GM12878 (cell line): ENCODE measurements around the gene SHROOM4.

Experiments used
- BACH1 ChIP-seq: fragments of 450-650 bp; IDR thresholded peaks from 2 replicates; pipeline ENCODE4 v1.6.1; 2017; ENCODE audit warnings: mild to moderate bottlenecking, borderline replicate concordance
- CHD4 ChIP-seq: fragments of 200-600 bp; sonication (generic); IDR thresholded peaks from 2 replicates; pipeline ENCODE4 v1.6.1; 2016; ENCODE audit warnings: mild to moderate bottlenecking
- CTCF ChIP-seq, 3 experiments: IDR thresholded peaks in 2 of 3; conservative IDR thresholded peaks in 1 of 3; 2 replicates each; pipeline ENCODE4 v1.5.1; 2011; ENCODE audit warnings: low read depth in 3 of 3, low read length in 3 of 3, mild to moderate bottlenecking in 3 of 3, control low read depth in 2 of 3, moderate library complexity in 2 of 3, inconsistent platforms in 1 of 3, mixed read lengths in 1 of 3; ENCODE audit not compliant: control insufficient read depth in 2 of 3, insufficient read depth in 1 of 3; ENCODE audit errors: extremely low read depth in 1 of 3
- EZH2 ChIP-seq: IDR thresholded peaks from 2 replicates; pipeline ENCODE4 v1.6.1; 2012; ENCODE audit warnings: low read depth, mild to moderate bottlenecking, control low read depth, inconsistent platforms, low read length, borderline replicate concordance; ENCODE audit not compliant: control insufficient read depth
- MAX ChIP-seq: IDR thresholded peaks from 2 replicates; pipeline ENCODE4 v1.6.1; 2012; ENCODE audit warnings: low read depth, low read length, improper control_type of control experiment
- MLLT1 ChIP-seq: fragments of 450-650 bp; IDR thresholded peaks from 2 replicates; pipeline ENCODE4 v1.6.1; 2016; ENCODE audit warnings: mild to moderate bottlenecking
- POLR2AphosphoS5 ChIP-seq: IDR thresholded peaks from 2 replicates; pipeline ENCODE4 v1.6.1; 2011; ENCODE audit warnings: mild to moderate bottlenecking, low read length, inconsistent platforms
- RAD51 ChIP-seq: fragments of 450-650 bp; IDR thresholded peaks from 2 replicates; pipeline ENCODE4 v1.6.1; 2016; ENCODE audit warnings: moderate library complexity, mild to moderate bottlenecking, inconsistent platforms
- RBBP5 ChIP-seq: fragments of 200-600 bp; sonication (generic); conservative IDR thresholded peaks from 2 replicates; pipeline ENCODE4 v1.6.1; 2016
- SIN3A ChIP-seq: IDR thresholded peaks from 2 replicates; pipeline ENCODE4 v1.6.1; 2012; ENCODE audit warnings: low read depth, low read length, improper control_type of control experiment
- SREBF1 ChIP-seq: IDR thresholded peaks from 2 replicates; pipeline ENCODE4 v1.6.1; 2012; ENCODE audit warnings: mild to moderate bottlenecking, low read length
- SRF ChIP-seq, 2 experiments: IDR thresholded peaks; 2 replicates each; pipeline ENCODE4 v1.6.1; 2011; ENCODE audit warnings: low read depth in 2 of 2, low read length in 2 of 2, mild to moderate bottlenecking in 1 of 2, moderate library complexity in 1 of 2
- TCF7 ChIP-seq: IDR thresholded peaks from 2 replicates; pipeline ENCODE4 v1.6.1; 2014; ENCODE audit warnings: antibody characterized with exemption, borderline replicate concordance

- TF ChIP-seq EZH2 (no peak), POLR2AphosphoS5 (no peak), CTCF (IDR thresholded peaks at IDR 0.05 in 2 of 3, conservative IDR thresholded peaks at IDR 0.05 in 1 of 3; ENCODE audit: control insufficient read depth in 2 of 3, extremely low read depth in 1 of 3, insufficient read depth in 1 of 3, low read depth in 3 of 3, low read length in 3 of 3) (no peak), TCF7 (no peak), SREBF1 (no peak), RAD51 (no peak), SIN3A (no peak), SRF (IDR thresholded peaks at IDR 0.05; ENCODE audit: low read depth in 2 of 2, low read length in 2 of 2) (no peak), MAX (no peak), MLLT1 (no peak), BACH1 (no peak), RBBP5 (no peak), CHD4 (no peak)
These were observed 187.6 kb downstream of the SHROOM4 start for GRCh38 chrX:50626432-50626831.
